LNCAP (cell line): ENCODE results near the gene GLRA1.

Source experiments
- TF ChIP-seq, protein P1 (sequence below): fragments of 450-650 bp; IDR thresholded peaks from 2 replicates; pipeline ENCODE4 v1.5.1; 2017; ENCODE audit warnings: mild to moderate bottlenecking

Gene GLRA1

DNA sequence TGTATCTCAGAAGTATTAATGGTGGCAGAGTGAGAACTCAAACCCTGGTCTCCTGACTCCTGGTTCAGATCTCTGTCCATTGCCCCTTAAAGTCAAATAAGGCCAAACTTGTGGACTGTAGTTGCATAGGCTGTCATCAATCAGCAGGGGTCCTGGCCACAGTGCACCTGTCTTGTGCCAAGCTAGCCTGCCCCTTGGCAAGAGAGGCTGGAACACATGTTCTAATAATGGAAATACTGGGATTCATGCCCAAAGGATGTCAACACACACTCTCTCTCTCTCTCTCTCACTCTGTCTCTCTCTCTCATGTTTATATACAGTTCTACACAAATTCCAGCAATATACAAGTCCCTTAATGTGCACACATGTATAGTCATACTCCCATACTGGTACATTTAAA is 44.3 kb downstream of the GLRA1 start:
- TF ChIP-seq, protein P1, sequence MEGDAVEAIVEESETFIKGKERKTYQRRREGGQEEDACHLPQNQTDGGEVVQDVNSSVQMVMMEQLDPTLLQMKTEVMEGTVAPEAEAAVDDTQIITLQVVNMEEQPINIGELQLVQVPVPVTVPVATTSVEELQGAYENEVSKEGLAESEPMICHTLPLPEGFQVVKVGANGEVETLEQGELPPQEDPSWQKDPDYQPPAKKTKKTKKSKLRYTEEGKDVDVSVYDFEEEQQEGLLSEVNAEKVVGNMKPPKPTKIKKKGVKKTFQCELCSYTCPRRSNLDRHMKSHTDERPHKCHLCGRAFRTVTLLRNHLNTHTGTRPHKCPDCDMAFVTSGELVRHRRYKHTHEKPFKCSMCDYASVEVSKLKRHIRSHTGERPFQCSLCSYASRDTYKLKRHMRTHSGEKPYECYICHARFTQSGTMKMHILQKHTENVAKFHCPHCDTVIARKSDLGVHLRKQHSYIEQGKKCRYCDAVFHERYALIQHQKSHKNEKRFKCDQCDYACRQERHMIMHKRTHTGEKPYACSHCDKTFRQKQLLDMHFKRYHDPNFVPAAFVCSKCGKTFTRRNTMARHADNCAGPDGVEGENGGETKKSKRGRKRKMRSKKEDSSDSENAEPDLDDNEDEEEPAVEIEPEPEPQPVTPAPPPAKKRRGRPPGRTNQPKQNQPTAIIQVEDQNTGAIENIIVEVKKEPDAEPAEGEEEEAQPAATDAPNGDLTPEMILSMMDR, result no peak

DNA sequence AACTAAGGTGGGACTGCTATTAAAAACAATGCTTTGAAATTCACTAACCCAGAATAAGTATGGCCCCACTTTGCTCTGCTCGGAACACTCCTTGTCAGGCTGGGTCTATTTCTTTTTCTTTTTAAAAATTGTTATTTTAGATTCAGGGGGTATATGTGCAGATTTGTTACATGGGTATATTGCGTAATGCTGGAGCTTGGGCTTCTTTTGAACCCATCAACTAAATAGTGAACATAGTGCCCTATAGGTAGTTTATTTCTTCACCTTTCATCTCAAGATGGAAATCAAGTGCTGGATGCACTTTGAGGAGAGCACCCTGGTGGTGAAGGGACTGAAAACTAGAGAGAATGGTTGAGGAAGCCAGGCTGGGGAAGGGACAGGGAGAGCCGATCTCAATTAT is 51.0 kb downstream of the GLRA1 start:
- TF ChIP-seq, protein P1, result no peak

DNA sequence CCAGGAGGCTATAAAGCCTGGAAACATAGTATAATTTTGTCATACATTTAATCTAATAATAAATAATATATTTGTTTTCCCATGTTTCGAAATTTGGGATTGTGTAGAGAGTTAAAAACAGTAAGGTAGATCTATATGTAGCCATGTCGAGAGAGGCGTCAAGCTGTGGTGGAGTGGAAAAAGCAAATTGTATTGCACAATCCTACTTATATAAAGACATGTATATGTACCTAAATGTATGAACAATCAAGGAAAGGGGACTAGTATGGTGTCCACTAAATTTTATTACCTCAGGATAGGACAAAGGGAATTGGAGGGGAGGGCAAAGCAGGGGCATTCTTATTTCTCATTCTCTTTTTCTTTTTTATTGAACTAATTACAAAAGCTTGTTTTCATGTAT is 52.0 kb downstream of the GLRA1 start:
- TF ChIP-seq, protein P1, result no peak

DNA sequence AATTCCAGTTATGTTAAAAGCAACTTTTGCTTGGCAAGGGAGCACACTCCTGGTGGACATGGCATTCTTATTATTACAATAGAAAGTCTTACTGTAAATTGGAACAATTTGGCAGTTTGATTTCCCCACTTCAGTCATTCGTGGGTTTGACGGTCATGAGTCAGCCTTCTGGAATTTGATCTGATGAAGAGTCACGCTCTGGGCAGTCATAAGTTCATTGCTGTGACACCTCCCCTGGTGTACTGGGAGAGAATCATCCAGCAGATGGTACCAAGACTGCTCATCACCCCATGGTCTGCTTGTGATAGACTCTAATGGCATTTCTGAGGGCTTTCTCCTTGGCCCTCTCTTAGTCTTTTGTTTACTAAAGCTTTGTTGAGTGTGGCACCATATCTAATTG is 53.8 kb downstream of the GLRA1 start:
- TF ChIP-seq, protein P1, result no peak

DNA sequence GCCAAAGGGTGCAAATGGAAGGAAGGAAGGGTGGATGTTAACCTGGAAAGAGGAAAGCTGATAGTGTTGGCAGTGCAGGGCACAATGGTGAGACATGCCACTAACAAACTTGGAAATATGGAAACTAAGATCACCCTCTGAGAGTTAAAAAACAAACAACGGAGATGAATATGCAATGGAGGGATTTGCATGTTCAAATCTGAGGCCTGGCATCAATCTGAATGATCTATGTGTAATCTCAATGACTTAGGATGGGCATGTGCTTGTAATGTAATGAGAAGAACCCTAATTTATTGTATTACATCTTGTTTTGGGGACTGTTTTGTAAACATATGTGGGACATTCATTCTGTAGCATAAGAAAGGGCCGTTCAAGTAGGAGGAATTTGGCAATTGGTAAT is 54.4 kb downstream of the GLRA1 start:
- TF ChIP-seq, protein P1, result no peak

DNA sequence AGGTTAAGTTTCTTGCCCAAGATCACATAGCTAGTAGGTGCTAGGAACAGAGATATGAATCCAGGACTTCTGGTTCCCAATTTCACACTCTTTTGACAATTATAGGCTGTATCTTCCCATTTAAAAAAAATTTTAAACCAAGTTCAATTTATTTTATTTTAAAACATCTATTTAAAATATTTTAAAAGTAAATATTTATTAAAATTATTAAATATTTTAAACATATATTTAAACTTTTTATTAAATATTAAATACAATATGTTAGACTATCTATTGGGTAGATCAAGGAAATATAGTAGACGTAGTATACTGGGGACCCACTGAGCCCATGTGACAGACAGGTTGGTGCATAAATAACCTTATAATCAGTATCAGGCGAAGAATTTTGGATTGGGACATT is 54.8 kb downstream of the GLRA1 start:
- TF ChIP-seq, protein P1, result no peak

DNA sequence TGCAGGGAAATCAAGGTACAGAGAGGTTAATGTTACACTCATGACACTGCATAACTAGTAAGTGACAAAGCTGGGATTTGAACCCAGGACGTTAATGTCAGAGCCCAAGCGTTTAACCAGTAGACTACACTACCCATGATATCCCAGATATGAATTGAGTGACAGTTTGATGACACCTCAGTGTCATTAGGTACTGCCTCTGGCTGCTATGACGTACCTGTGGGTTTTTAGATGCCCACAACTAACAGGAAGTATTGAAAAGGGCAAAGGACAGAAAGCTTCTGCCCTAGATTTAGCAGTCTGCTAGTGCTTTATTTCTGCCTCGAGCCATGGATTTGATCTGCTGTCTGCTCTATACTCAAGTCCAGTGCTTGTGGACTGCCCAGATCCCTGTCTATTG is 56.2 kb downstream of the GLRA1 start:
- TF ChIP-seq, protein P1, result no peak

DNA sequence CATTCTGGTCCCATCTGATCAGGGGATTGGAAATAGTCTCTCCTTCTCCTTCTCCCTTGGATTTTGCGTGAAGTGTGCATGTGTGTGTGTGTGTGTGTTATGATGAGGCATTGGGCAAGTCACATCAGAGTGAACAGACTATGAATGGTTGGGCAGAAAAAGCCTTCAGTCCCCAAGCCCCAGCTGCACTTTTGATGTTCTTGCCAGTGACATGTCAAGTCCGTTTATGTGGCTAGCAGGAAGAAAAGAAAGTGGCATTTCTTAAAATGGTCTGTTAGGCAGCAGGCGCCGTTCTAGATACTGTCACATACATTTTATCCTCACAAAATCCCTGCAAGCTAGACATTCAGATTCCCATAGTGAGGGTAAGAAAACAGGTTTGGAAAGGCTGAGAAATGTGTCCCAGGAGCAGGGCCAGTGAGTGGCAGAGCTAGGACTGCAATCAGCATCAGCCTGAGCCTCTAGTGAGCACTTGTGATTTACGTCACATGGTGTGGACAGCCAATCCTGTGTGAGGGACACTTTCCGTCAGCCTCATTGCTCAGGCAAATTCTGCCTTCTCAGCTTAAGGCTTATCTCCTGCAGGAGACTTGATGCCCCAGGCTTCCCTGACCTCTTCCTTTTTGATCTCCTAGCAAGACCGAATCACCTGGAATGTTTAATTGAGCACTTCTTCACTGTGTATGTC is 60.4 kb downstream of the GLRA1 start:
- TF ChIP-seq, protein P1, result no peak
